H9 (cell line): ENCODE measurements around the gene MALRD1. TPM values are rescaled to one million over a fixed set of nuclear protein-coding genes. Genes with fewer than 3 reads are reported as not detected.

Experiments used
- DNase-seq: peaks from one replicate; pipeline ENCODE4 v3.0.0-alpha.2; 2017
- H2AFZ ChIP-seq: one replicate; pipeline ENCODE4 v1.6.1; 2013; ENCODE audit warnings: mild to moderate bottlenecking, low read length, control low read depth, moderate library complexity
- H2AK5ac ChIP-seq: 2 replicates; pipeline ENCODE4 v1.6.1; 2013; ENCODE audit warnings: low read length, control low read depth, mixed read lengths; ENCODE audit not compliant: insufficient read length
- H2BK120ac ChIP-seq: one replicate; pipeline ENCODE4 v1.6.1; 2013; ENCODE audit warnings: low read depth, mild to moderate bottlenecking, low read length, control low read depth, inconsistent platforms; ENCODE audit not compliant: poor library complexity, severe bottlenecking
- H2BK12ac ChIP-seq: 2 replicates; pipeline ENCODE4 v1.6.1; 2013; ENCODE audit warnings: low read length, control low read depth, mixed read lengths, low read depth; ENCODE audit not compliant: insufficient read length
- H2BK15ac ChIP-seq: 2 replicates; pipeline ENCODE4 v1.6.1; 2013; ENCODE audit warnings: low read depth, low read length, control low read depth
- H2BK20ac ChIP-seq: one replicate; pipeline ENCODE4 v1.6.1; 2013; ENCODE audit warnings: low read depth, mild to moderate bottlenecking, low read length, control low read depth, inconsistent platforms; ENCODE audit not compliant: poor library complexity, severe bottlenecking
- H2BK5ac ChIP-seq: 2 replicates; pipeline ENCODE4 v1.6.1; 2013; ENCODE audit warnings: low read length, control low read depth, mixed read lengths; ENCODE audit not compliant: insufficient read length
- H3K14ac ChIP-seq: 2 replicates; pipeline ENCODE4 v1.6.1; 2013; ENCODE audit warnings: low read length, control low read depth; ENCODE audit not compliant: insufficient read depth
- H3K18ac ChIP-seq: 2 replicates; pipeline ENCODE4 v1.6.1; 2013; ENCODE audit warnings: low read depth, mild to moderate bottlenecking, mixed read lengths, low read length, control low read depth; ENCODE audit not compliant: insufficient read length
- H3K23ac ChIP-seq: 2 replicates; pipeline ENCODE4 v1.6.1; 2013; ENCODE audit warnings: low read length, control low read depth, mixed read lengths, low read depth; ENCODE audit not compliant: insufficient read length
- H3K23me2 ChIP-seq: 2 replicates; pipeline ENCODE4 v1.6.1; 2013; ENCODE audit warnings: low read depth, mild to moderate bottlenecking, mixed read lengths, low read length, control low read depth; ENCODE audit not compliant: insufficient read length, poor library complexity, severe bottlenecking
- H3K27ac ChIP-seq: 2 replicates; pipeline ENCODE4 v1.5.1; 2013; ENCODE audit warnings: low read length, control low read depth, mixed read lengths, low read depth; ENCODE audit not compliant: insufficient read length
- H3K27me3 ChIP-seq: 2 replicates; pipeline ENCODE4 v1.6.1; 2013; ENCODE audit warnings: low read length, control low read depth, inconsistent platforms; ENCODE audit not compliant: insufficient read depth
- H3K4ac ChIP-seq: 2 replicates; pipeline ENCODE4 v1.6.1; 2013; ENCODE audit warnings: low read depth, mild to moderate bottlenecking, control low read depth, inconsistent platforms, low read length, moderate library complexity
- H3K4me1 ChIP-seq: 2 replicates; pipeline ENCODE4 v1.6.1; 2013; ENCODE audit warnings: low read length, control low read depth, inconsistent platforms; ENCODE audit not compliant: insufficient read depth
- H3K4me2 ChIP-seq: 2 replicates; pipeline ENCODE4 v1.6.1; 2013; ENCODE audit warnings: low read length, control low read depth, mixed read lengths; ENCODE audit not compliant: insufficient read length, insufficient read depth
- H3K56ac ChIP-seq: 2 replicates; pipeline ENCODE4 v1.6.1; 2013; ENCODE audit warnings: low read depth, mild to moderate bottlenecking, mixed read lengths, low read length, control low read depth; ENCODE audit not compliant: insufficient read length
- H3K79me1 ChIP-seq: 2 replicates; pipeline ENCODE4 v1.6.1; 2013; ENCODE audit warnings: low read depth, mild to moderate bottlenecking, moderate library complexity, low read length, control low read depth, inconsistent platforms; ENCODE audit not compliant: insufficient read depth, poor library complexity, severe bottlenecking
- H3K79me2 ChIP-seq: 2 replicates; pipeline ENCODE4 v1.6.1; 2013; ENCODE audit warnings: low read length, control low read depth, inconsistent platforms; ENCODE audit not compliant: insufficient read depth
- H3K9ac ChIP-seq: 2 replicates; pipeline ENCODE4 v1.6.1; 2013; ENCODE audit warnings: low read length, control low read depth, mixed read lengths; ENCODE audit not compliant: insufficient read length; ENCODE audit errors: extremely low read depth
- H3K9me3 ChIP-seq: one replicate; pipeline ENCODE4 v1.6.1; 2013; ENCODE audit warnings: low read depth, low read length, inconsistent platforms; ENCODE audit not compliant: control insufficient read depth
- H3T11ph ChIP-seq: one replicate; pipeline ENCODE4 v1.6.1; 2013; ENCODE audit warnings: mild to moderate bottlenecking, low read length, control low read depth, inconsistent platforms
- H4K20me1 ChIP-seq: one replicate; pipeline ENCODE4 v1.6.1; 2013; ENCODE audit not compliant: control insufficient read depth, insufficient read length, insufficient read depth
- H4K5ac ChIP-seq: 2 replicates; pipeline ENCODE4 v1.6.1; 2013; ENCODE audit warnings: low read depth, mild to moderate bottlenecking, mixed read lengths, low read length, control low read depth; ENCODE audit not compliant: insufficient read length
- H4K8ac ChIP-seq: replicated peaks from 2 replicates; pipeline ENCODE4 v1.6.1; 2013; ENCODE audit warnings: low read length, control low read depth, mixed read lengths, low read depth; ENCODE audit not compliant: insufficient read length
- H4K91ac ChIP-seq: 2 replicates; pipeline ENCODE4 v1.6.1; 2013; ENCODE audit warnings: low read depth, mild to moderate bottlenecking, moderate library complexity, mixed read lengths, low read length, control low read depth; ENCODE audit not compliant: insufficient read length
- H3K27ac Mint-ChIP-seq, 3 experiments: 2 replicates in 2 of 3; 3 replicates in 1 of 3; pipeline ENCODE4 v1.8.0; 2020 to 2021; ENCODE audit warnings: mixed read lengths in 3 of 3, mild to moderate bottlenecking in 1 of 3, moderate library complexity in 1 of 3
- H3K27me3 Mint-ChIP-seq: 2 replicates; pipeline ENCODE4 v1.8.0; 2021; ENCODE audit warnings: low read depth, mild to moderate bottlenecking, moderate library complexity, mixed read lengths
- H3K36me3 Mint-ChIP-seq, 3 experiments: 2 replicates in 2 of 3; 3 replicates in 1 of 3; pipeline ENCODE4 v1.8.0; 2020 to 2021; ENCODE audit warnings: low read depth in 3 of 3, mixed read lengths in 3 of 3; ENCODE audit not compliant: insufficient read depth in 1 of 3
- H3K4me1 Mint-ChIP-seq, 2 experiments: 2 replicates each; pipeline ENCODE4 v1.8.0; 2020; ENCODE audit warnings: mixed read lengths in 2 of 2
- H3K4me3 Mint-ChIP-seq, 2 experiments: 2 replicates in 1 of 2; 3 replicates in 1 of 2; pipeline ENCODE4 v1.8.0; 2020 to 2021; ENCODE audit warnings: mild to moderate bottlenecking in 2 of 2, mixed read lengths in 2 of 2, moderate library complexity in 1 of 2
- H3K9me3 Mint-ChIP-seq, 2 experiments: 2 replicates in 1 of 2; 3 replicates in 1 of 2; pipeline ENCODE4 v1.8.0; 2020; ENCODE audit warnings: mild to moderate bottlenecking in 2 of 2, mixed read lengths in 2 of 2, moderate library complexity in 1 of 2
- CTCF ChIP-seq: fragments of 200-600 bp; sonication (generic); conservative IDR thresholded peaks from 3 replicates; pipeline ENCODE4 v1.8.0; 2021; ENCODE audit warnings: antibody characterized with exemption, mild to moderate bottlenecking
- whole genome bisulfite sequencing: extraction: QIAGEN DNeasy Blood & Tissue Kit; methylation state at CpG from one replicate; pipeline ENCODE4 v1.1.7; 2013; ENCODE audit warnings: missing lambda C conversion rate, low lambda C conversion rate, mixed read lengths; ENCODE audit not compliant: insufficient read length; ENCODE audit errors: extremely low coverage; 5-methylcytosine and 5-hydroxymethylcytosine counted together
- total RNA-seq: library from RNA; stranded (reverse); gene quantifications from 2 replicates; pipeline ENCODE4 v1.2.1, GENCODE V29; 2021

Gene MALRD1
- total RNA-seq, 1 experiment from 2014 or later: 0.20 TPM

GRCh38 chr10:19491166-19491565, 442.6 kb downstream of the MALRD1 start:
- H3K23me2 ChIP-seq: no peaks in the 10 kb centered on the region
- H3T11ph ChIP-seq: no peak overlapping the region
- Mint-ChIP-seq H3K9me3 (peaks cover 4 to 6% of the 10 kb centered on the region in 2 experiments; a peak in 4 of 5 replicates), H3K4me3 (no peak overlapping the region), H3K27me3 (no peaks in the 10 kb centered on the region), H3K27ac (no peak overlapping the region), H3K4me1 (peaks cover 25 to 27% of the 10 kb centered on the region in 2 experiments), H3K36me3 (peaks cover 0 to 17% (median 7%) of the 10 kb centered on the region in 3 experiments; a peak in 3 of 7 replicates)
- no peak overlapping the region for H3K4me2 ChIP-seq
- no peak overlapping the region for H4K5ac ChIP-seq
- no peak overlapping the region for H4K8ac ChIP-seq
- H2BK5ac ChIP-seq: no peak overlapping the region
- no peak overlapping the region for H2BK12ac ChIP-seq
- no peak for TF ChIP-seq CTCF
- no CpG with 5 or more reads among the region's 2 CpGs for WGBS
- H3K14ac ChIP-seq: no peak overlapping the region
- H3K4ac ChIP-seq: no peak overlapping the region
- H3K56ac ChIP-seq: no peak overlapping the region
- no peaks in the 10 kb centered on the region for H4K20me1 ChIP-seq
- no peak overlapping the region for H3K27ac ChIP-seq
- H2AK5ac ChIP-seq: no peak overlapping the region
- no peaks in the 10 kb centered on the region for H3K9me3 ChIP-seq
- no peak overlapping the region for H3K23ac ChIP-seq
- H2BK20ac ChIP-seq: no peak overlapping the region
- no peak overlapping the region for H4K91ac ChIP-seq
- H3K79me1 ChIP-seq: no peaks in the 10 kb centered on the region
- H3K4me1 ChIP-seq: no peaks in the 10 kb centered on the region; the same call in 1 of the 2 replicates
- H2BK120ac ChIP-seq: no peak overlapping the region
- H3K27me3 ChIP-seq: no peaks in the 10 kb centered on the region
- no peaks in the 10 kb centered on the region for H3K79me2 ChIP-seq
- no peak overlapping the region for H2AFZ ChIP-seq
- H2BK15ac ChIP-seq: no peak overlapping the region
- no peak for DNase-seq
- H3K9ac ChIP-seq: no peak overlapping the region
- H3K18ac ChIP-seq: no peak overlapping the region
